HG03354 (cell line): ENCODE results near the gene BLACAT1.
"Not testable (repeated sequence)": the region's sequence is repeated elsewhere in the genome, so short reads cannot be mapped to it uniquely, and the experiment has no call there.

ENCODE experiments used
- ATAC-seq: cut with Tn5 transposase; IDR thresholded peaks from one replicate; pipeline ENCODE4 v1.9.1; 2021; ENCODE audit warnings: mild to moderate bottlenecking; ENCODE audit not compliant: unreplicated experiment, poor library complexity, severe bottlenecking

Gene BLACAT1

DNA sequence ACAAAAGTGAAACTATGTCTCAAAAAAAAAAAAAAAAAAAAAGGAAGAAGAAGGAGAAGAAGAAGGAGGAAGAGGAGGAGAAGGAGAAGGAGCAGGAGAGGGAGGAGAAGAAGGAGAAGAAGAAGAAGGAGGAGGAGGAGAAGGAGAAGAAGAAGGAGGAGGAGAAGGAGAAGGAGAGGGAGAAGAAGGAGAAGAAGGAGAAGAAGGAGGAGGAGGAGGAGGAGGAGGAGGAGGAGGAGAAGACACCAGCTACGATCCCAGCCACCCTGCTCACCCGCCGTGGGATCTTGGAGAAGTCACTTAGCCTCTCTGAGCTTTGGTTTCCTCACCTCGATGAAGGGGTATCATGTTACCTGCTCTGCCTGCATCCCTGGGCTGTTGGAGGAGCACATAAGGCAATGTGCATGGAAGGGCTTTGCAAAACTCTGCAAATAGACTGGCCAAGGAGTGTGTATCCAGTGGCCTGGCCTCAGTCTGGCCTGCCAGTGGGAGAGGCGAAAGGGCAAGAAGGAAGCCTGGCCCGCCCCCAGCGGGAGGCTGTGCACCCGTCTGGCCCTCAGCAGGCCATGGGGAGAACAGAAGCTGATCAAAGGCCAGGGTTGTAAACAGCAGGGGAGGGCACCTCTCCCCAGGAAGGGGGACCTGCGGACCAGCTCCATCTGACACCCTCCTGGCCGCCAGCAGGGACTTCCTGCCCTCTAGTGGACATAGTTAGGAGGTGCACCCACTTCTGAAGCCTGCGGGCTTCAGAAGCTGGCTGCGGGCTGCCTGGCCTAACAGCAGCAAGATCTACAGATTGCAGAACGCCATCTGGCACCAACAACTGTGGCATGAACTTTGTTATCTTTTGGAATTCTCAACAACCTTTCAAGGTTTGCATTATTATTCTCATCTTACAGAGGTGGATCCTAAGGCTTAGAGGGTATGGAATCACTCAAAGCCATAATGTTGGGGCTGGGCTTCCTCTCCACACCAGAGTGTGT is 29.4 kb upstream of the BLACAT1 start:
- peak; percentile 63 for ATAC-seq

DNA sequence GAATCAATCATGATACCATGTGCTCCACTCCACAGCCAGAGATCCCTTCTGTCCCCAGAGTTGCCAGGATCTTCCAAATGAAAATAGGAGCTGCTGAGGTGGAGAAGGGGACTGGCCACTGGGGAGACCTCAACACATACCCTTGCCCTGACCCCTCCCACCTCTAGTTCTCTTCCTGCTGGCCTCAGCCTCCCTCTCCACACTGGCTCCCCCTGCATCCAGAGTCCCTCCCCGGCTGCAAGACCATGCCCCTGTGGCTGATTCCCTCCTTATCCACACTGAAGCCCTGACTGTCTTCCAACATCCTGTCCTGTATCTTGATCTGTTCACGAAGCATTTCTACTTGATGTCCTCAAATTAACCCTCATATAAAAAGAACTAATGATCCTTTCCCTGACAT is 27.5 kb upstream of the BLACAT1 start:
- ATAC-seq = no peak

DNA sequence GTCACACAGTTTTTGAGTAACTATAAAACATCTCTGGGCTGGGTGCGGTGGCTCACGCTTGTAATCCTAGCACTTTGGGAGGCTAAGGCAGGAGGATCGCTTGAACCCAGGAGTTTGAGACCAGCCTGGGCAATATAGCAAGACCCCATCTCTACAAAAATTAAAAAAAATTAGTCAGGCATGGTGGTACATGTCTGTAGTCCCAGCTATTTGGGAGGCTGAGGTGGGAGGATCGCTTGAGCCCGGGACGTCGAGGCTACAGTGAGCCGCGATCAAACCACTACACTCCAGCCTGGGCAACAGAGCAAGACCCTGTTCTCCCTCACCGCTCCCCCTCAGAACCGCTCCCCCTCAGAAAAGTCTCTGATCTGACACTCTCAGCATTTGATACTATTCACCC is 26.7 kb upstream of the BLACAT1 start:
- ATAC-seq = not testable (repeated sequence)

DNA sequence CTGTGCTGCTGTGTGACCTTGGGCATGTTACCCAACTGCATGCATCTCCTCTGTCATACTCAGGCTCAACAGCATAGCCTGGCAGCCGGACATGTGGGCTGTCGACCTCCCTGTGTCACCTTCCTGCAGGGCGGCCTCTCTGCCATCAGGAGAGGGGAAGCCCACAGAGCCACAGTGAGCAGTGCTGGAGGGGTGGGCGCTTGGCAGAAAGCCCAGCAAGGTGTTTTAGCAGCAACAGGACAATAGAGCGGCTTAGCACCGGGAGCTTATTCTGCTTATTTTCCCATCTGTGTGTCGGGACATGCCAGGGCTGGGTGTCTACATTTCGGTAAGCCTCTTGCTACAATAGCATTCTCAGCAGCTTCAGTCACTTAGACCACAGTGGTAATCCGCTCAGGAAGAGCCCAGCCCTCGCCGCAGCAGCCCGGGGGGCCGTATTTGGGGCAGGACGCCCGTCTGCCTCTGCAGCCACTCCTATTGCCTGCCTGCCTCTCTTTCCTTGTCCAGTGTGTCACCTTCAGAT is 25.8 kb upstream of the BLACAT1 start:
- no peak for ATAC-seq

DNA sequence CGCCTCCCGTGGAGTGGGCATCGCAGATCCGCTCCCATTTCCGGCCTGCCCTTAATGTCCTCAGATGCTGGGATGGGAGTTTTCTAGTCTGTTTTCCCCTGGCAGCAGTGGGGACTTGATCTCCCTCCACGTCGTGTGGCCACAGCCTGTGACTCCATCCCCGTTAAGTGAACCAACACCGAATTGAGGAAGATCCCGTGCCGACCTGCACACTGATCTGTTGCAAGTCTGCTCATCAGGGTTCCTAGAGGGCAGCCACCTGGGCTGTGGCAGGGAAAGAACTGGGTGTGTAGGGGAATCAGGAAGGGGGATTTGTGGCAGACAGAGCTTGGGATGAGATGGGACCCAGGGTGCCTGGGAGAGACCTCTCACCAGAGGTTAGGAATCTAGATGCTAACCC is 25.4 kb upstream of the BLACAT1 start:
- no peak for ATAC-seq

DNA sequence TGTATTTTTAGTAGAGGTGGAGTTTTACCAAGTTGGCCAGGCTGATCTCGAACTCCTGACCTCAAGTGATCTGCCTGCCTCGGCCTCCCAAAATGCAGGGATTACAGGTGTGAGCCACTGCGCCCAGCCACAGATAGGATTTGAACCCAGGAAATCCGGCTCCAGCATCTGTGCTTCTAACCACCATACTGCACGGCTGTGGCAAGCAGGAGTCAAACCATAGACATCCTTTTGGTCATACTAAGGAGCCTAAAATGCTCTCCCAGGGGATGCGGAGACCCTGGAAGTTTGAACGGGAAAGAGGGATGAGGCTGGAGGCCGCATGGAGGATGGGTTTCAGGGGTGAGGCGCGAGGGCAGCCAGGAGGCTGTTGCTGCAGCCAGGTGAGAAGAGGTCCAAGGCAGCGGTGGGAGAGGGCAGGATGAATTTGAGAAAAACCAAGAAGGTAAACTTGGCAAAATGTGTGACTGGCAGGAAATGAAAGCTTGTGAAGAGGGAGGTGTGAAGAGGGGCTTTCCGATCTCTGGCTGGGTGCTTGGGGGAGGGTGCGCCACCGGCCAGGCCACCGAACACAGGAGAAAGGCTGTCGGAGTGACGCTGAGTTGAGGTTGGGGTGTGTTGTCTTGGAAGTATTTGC is 24.6 kb upstream of the BLACAT1 start:
- ATAC-seq = no peak

DNA sequence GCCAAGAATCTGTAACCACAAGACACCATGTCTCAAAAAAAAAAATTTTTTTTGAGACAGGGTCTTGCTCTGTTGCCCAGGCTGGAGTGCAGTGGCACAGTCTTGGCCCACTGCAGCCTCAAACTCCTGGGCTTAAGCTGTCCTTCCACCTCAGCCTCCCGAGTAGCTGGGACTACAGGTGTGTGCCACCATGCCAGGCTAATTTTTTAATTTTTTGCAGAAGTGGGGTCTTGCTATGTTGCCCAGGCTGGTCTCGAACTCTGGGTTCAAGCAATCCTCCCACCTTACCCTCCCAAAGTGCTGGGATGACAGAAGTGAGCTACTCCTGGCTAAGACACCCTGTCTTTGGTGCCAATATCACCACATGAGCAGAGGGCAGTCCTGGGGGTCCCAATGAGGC is 23.1 kb upstream of the BLACAT1 start:
- ATAC-seq = not testable (repeated sequence)

DNA sequence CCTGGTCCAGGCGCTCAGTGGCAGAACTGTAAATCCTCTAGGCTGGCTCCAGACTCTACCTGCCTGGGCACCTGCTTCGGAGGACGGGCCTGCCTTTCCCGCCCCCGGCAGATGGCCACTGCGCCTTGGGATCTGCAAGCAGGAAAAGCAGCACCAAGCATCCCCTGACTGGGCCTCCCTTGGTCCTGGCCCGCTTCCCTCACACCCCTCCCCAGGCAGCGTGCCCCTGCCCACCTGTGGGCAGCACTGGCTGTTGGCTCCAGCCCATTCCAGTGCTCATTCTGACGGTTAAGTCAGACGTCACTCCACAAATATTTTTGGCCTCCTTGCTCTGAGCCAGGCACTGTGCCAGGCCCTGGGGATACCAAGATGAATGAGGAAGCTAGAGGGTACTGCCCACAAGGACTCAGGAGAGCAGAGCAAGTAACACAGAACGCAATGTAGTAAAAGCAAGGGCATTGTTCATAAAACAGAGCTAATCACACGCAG is 22.0 kb upstream of the BLACAT1 start:
- ATAC-seq = no peak

DNA sequence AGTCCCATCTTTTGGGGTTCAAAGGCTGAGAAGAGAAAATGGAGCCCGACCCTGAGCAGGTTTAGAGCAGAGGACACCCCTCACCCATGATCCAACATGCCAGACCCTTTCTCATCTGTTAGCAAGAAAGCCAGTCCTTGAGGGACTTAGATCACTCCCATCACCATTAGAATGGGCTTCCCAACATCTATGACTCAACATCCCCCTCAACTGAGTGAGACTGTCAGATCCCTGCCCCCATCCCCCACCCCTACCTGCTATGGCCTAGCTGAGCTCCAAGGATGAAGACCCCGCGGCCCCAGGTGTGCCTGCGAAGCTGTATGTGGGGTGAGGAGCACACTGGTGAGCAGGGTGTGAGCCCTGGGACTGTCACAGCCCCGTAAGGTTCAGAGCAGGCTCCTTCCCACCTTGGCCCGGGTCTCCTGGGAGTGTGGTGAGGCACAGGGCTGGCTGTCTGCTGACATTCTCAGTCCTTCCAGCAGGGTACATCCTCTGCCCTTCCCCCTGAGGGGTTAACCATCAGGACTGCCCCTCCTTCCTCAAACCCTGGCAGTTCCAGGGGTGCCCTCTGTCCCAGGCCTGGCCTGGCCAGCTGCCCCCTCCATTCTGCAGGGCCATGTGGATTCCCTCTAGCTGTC is 21.4 kb upstream of the BLACAT1 start:
- ATAC-seq = no peak

DNA sequence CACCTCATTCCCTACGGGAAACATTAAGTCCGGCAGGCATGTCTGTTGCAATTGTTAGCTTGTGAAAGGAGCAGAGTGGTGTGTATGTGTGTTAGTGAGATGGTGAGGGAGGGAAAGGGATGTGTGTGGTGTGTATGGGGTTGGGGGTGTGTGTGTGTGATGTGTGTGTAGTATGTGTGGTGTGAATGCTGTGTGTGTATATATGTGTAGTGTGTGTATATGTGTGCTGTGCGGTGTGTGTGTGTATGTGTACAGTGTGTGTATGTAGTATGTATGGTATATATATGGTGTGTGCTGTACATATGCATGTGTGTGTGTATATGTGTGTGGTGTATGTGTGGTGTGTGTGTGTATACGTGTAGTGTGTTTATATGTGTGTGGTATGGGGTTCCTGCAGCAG is 20.8 kb upstream of the BLACAT1 start:
- ATAC-seq = no peak

DNA sequence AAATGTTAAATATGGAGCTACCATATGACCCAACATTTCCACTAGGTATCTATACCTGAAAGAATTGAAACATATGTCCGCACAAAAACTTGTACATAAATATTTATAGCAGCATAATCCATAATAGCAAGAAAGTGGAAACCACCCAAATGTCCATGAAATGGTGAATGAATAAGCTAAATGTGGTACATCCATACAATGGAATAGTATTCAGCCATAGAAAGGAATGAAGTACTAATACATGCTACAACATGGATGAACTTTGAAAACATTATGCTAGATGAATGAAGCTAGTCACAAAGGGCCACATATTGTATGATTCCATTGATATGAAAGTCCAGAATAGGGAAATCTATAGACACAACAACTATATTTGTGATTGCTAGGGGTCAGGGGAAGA is 20.0 kb upstream of the BLACAT1 start:
- ATAC-seq = no peak

DNA sequence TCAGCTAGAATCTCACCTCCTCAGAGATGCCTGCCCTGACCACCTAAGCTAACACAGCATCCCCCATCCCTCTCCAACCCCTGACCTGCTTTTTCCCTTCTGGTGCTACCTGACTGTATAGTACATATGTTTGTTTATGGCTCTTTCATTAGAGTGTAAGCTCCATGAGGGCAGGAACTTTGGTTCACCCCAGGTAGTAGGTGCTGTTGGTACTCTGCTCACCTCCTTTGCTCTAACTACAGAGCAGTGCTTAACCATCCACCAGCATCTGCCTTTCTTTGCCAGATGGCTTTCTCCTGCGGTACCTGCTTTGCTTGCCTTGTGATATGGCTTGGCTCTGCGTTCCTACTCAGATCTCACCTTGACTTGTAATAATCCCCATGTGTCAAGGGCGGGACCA is 18.7 kb upstream of the BLACAT1 start:
- no peak for ATAC-seq

DNA sequence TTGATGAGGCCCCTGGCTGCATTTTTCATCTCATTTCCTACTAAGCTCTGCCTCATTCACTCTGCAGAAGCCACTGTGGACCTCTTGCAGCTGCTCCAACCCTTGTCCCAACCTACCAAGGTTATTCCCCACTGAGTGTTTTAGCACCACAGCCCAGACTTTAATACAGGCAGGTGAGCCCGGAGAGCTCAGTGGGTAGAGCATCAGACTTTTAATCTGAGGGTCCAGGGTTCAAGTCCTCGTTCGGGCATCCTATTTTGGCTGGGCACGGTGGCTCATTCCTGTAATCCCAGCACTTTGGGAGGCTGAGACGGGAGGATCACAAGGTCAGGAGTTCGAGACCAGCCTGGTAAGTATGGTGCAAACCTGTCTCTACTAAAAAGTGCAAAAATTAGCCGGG is 18.1 kb upstream of the BLACAT1 start:
- ATAC-seq = no peak

DNA sequence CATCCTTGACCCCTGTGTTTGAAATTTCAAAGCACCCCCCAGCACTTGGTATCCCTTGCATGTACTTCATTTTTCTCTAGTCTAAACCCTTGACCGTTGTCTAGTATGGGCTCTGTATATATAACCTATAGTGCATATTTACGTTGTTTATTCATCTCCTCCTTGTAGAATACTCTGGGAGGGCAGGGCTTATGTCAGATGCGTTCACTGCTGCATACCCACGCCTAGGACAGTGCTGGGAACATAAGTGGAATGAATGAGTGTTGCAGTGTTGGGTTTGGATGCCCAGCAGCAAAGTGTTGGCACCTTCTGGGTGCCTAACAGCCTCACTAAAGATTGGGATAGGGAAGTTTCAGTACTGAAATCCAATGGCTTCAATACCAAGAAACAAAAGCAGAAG is 17.6 kb upstream of the BLACAT1 start:
- no peak for ATAC-seq

DNA sequence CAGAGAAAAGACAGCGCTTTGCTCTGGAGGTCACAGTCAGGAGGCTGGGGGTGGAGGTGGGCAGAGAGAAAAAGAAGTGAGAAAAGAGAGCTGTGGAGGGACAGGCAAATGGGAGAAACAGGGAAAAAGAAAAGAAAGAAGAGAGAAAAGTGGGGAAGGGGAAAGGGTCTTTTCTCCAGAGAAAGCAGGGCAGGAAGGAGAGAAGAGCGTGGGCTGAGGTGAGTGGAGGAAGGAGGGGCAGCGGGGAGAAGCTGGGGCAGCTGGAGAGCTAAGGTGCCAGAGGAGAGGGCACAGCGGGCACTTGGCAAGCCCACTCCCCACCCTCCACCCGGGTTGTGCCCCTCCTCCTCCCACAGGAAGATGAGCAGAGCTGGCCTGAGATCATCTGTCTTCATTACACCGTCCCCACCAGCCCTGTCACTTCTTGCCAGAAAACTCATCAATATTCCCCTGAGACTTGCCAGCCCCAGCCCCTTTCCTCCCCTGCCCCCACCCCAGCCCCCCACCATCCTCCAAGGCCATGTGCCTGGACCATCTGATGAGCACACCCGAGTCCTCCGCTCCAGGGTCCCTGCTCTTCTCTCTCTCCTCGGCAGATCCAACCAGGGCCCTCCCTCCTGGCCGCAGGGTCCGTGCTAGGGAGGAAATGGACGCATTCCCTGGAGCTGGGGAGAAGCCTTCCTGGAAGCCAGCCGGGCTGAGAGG is 17.0 kb upstream of the BLACAT1 start:
- no peak for ATAC-seq

DNA sequence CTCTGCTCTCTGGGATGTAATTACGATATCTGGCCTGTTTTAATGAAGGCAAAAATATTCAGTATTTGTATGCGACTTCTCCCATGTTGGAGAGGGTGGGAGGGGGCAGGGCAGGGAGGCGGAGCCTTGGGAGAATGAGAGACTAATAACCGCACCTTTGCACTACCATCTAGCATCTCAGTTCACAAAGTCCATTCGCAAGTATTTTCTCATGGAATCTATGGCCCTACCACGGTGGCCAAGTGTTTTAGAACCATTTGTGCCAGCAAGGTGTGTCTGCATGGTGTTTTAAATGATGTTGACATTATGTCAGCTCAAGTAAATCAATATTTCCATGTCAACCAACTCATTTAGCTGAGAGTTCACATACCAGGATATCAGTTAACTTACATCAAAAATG is 14.3 kb upstream of the BLACAT1 start:
- no peak for ATAC-seq

DNA sequence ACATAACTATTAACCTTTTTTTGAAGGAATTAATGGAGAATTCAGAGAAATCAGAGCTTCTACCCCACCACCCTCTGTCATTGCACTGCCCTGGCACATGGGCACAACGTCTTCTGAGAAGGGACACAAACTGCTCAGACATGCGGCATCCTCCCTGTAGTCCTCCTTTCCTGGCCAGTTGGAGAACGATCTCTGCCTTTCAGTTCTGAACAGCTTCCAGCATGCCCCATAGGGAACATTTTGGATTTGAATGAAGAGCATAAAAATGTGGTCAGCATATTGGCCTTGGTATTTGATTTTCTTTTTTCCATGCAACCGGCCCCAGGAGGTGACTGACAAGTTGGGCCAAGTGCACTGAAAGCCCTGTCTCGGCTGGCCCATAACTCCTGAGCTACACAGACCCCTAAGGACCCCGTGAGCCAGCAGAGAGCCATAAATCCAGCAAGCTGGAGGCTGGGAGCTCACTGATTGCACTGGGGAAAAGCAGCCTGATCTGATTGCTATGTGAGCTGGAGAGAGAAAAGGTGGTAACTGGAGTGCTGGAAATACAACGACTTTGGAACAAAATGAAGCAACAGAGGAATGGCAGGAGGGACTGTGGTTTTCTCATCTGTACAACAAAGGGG is 10.9 kb upstream of the BLACAT1 start:
- no peak for ATAC-seq

DNA sequence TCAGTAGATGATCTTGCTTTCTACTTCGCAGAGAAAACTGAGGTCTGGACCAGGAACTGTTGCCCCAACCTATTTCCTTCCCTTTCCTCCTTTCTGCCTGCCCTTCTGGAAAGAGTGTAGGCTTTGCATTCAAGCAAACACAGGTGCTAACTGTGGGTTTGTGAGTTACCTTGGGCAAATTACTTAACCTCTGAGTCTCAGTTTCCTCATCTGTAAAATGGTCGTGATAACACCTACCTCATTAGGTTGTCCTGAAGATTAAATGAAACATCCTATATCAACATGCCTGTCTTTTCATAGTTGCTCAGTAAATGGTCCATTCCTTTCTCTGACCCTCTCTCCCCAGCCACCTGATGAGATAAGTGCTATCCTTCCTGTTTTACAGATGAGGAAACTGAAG is 9.5 kb upstream of the BLACAT1 start:
- ATAC-seq = no peak

DNA sequence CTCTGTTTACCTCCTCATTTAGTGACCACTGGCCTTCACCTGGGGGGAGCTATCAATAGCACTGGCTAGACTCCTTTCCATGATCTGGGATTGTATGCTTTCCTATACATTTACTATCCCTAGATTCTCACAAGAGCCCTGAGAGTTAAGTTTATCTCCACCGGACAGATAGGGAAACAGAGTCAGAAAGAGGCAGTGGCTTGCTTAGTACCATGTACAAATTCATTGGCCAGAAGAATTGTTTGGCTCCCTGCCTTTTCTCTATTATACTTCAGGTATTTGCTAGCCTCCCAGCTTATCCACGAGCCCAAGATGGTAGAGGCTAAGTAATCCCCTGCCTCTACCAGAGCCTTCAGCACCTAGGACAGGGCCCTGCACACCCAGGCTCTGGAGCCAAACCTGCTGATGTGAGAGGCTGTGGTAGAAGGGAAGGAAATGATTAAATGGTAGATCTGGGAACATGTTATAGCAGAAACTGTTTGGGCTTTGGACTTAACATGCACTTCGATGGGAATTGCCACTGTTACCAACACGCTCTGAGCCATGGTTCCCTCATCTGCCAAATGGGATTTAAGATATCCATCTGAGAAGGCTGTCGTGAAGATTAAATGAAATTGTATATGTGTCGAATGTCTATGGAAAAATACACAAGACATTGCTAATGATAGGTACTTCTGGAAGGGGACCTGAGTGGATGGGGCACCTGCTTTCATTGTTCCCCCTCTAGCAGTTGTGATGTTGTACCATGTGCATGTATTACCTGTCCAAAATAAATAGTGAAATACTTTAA is 3.1 kb upstream of the BLACAT1 start:
- ATAC-seq = no peak
